Panc1 (cell line): Measurements from ENCODE around the gene CTSS. TPM values are rescaled to one million over a fixed set of nuclear protein-coding genes. Genes with fewer than 3 reads are reported as not detected.

Experiments used
- ATAC-seq: fragments of 200-7000 bp; cut with Tn5 transposase; 2 replicates; pipeline ENCODE4 v1.9.1; 2020; ENCODE audit warnings: mild to moderate bottlenecking, moderate library complexity
- BruUV-seq: library from RNA; stranded (reverse); fragments of 400-500 nt; replicated peaks from 2 replicates; lab custom pipeline; 2021; lab: Mats Ljungman, UMichigan
- CTCF ChIA-PET: fragments of 300-600 bp; sonication (Branson Sonifier 250); formaldehyde crosslinking; loops from one replicate; lab custom pipeline; 2022; ENCODE audit warnings: antibody characterized with exemption; lab: Charles Lee
- POLR2A ChIA-PET: fragments of 300-600 bp; sonication (Branson Sonifier 250); formaldehyde crosslinking; loops from one replicate; lab custom pipeline; 2022; ENCODE audit warnings: antibody characterized with exemption; lab: Charles Lee
- DNase-seq: peaks from one replicate; pipeline ENCODE4 v3.0.0-alpha.2; 2010; ENCODE audit warnings: low read depth, low spot score
- H3K27ac ChIP-seq: 2 replicates; pipeline ENCODE4 v1.5.1; 2011; ENCODE audit warnings: mild to moderate bottlenecking, low read length, inconsistent platforms
- H3K27me3 ChIP-seq: fragments of 200-500 bp; sonication (Bioruptor generic); 2 replicates; pipeline ENCODE4 v1.6.0; 2014; ENCODE audit warnings: low read length, inconsistent platforms; ENCODE audit not compliant: control insufficient read depth, insufficient read depth
- H3K36me3 ChIP-seq: fragments of 200-500 bp; sonication (Bioruptor generic); 2 replicates; pipeline ENCODE4 v1.5.1; 2014; ENCODE audit warnings: inconsistent platforms, mild to moderate bottlenecking, low read length, moderate library complexity; ENCODE audit not compliant: control insufficient read depth, insufficient read depth
- H3K4me1 ChIP-seq: 2 replicates; pipeline ENCODE4 v1.5.1; 2011; ENCODE audit warnings: inconsistent platforms, mild to moderate bottlenecking, low read length, moderate library complexity; ENCODE audit not compliant: control insufficient read depth, insufficient read depth
- H3K4me3 ChIP-seq, 2 experiments: 2 replicates each; pipeline ENCODE4 v1.5.1; 2011 to 2012; ENCODE audit warnings: low read depth in 2 of 2, low read length in 2 of 2, mild to moderate bottlenecking in 2 of 2, inconsistent platforms in 1 of 2, moderate library complexity in 1 of 2
- H3K9me3 ChIP-seq: fragments of 200-500 bp; sonication (Bioruptor generic); 2 replicates; pipeline ENCODE4 v1.5.1; 2014; ENCODE audit warnings: low read depth, mild to moderate bottlenecking, inconsistent platforms, low read length, moderate library complexity; ENCODE audit not compliant: control insufficient read depth, insufficient read depth
- CTCF ChIP-seq: fragments of 450-650 bp; IDR thresholded peaks from 2 replicates; pipeline ENCODE4 v1.5.1; 2017; ENCODE audit warnings: mild to moderate bottlenecking
- POLR2AphosphoS5 ChIP-seq: IDR thresholded peaks from 2 replicates; pipeline ENCODE4 v1.6.1; 2012; ENCODE audit warnings: mild to moderate bottlenecking, low read depth, low read length, moderate library complexity
- SIN3A ChIP-seq: IDR thresholded peaks from 2 replicates; pipeline ENCODE4 v1.6.1; 2012; ENCODE audit warnings: low read depth, mild to moderate bottlenecking, low read length, moderate library complexity, borderline replicate concordance; ENCODE audit not compliant: insufficient read depth
- TCF7L2 ChIP-seq: IDR thresholded peaks from 2 replicates; pipeline ENCODE4 v1.6.1; 2011; ENCODE audit warnings: mild to moderate bottlenecking, low read depth, low read length, inconsistent platforms
- in situ Hi-C: cut with HindIII; loops from 2 replicates; pipeline ENCODE4 v1.10.0; 2016; ENCODE audit warnings: low sequenced_read_pairs, low pct_unique_long_range_greater_than_20kb
- intact Hi-C: fragments of 100-400 bp; cut with micrococcal nuclease; formaldehyde crosslinking; loops from one replicate; pipeline ENCODE4 v1.10.0; 2022; ENCODE audit not compliant: unreplicated experiment
- total RNA-seq: library from RNA; stranded (reverse); gene quantifications from one replicate; pipeline ENCODE4 v1.2.1, GENCODE V29; 2021; ENCODE audit not compliant: unreplicated experiment
- TF ChIP-seq, protein P1 (sequence below), 2 experiments: IDR thresholded peaks; 2 replicates each; pipeline ENCODE4 v1.6.1; 2011 to 2012; ENCODE audit warnings: low read depth in 2 of 2, control low read depth in 1 of 2, low read length in 1 of 2, mild to moderate bottlenecking in 1 of 2, moderate library complexity in 1 of 2; ENCODE audit not compliant: insufficient read depth in 1 of 2

The CTSS gene
- total RNA-seq, 1 experiment from 2014 or later = 5.1 TPM

DNA sequence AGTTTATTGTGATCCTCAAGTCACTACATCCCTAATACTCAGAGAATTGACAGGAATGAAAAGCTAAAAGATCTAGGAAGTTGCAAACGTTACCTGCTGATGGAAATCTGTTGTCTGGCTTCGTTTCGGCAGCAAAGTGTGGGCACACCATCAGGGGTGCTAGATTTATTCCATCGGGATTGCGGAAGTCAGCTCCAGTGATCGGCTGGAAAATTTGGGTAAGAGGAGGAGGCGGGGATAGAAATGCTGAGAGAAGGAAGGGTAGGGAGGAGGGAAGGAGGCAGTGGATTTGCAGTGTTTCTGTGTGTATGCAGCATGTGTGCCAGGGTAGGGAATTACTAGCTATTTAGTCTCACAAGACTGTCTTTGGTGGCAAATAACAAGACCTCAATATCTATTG lies 42.5 kb upstream of the CTSS start, which contains the start of gene CTSK:
TSS of gene CTSK (minus strand) at position 140 of the 400 bp plus-strand sequence. CDS start 1,455 bp downstream, outside the sequence.
- CTCF ChIA-PET = no interaction called here
- intact Hi-C loops = no loop called here
- Histone ChIP-seq H3K9me3 (no peaks in the 10 kb centered on the region), H3K36me3 (peaks cover 12% of the 10 kb centered on the region), H3K27me3 (no peaks in the 10 kb centered on the region), H3K4me3 (no peak within 1 kb of the TSS), H3K27ac (no peak within 1 kb of the TSS), H3K4me1 (no peaks in the 10 kb centered on the region)
- in situ Hi-C loops = no loop called here
- ATAC-seq (no peak), DNase-seq (no peak)
- TF ChIP-seq, protein P1, sequence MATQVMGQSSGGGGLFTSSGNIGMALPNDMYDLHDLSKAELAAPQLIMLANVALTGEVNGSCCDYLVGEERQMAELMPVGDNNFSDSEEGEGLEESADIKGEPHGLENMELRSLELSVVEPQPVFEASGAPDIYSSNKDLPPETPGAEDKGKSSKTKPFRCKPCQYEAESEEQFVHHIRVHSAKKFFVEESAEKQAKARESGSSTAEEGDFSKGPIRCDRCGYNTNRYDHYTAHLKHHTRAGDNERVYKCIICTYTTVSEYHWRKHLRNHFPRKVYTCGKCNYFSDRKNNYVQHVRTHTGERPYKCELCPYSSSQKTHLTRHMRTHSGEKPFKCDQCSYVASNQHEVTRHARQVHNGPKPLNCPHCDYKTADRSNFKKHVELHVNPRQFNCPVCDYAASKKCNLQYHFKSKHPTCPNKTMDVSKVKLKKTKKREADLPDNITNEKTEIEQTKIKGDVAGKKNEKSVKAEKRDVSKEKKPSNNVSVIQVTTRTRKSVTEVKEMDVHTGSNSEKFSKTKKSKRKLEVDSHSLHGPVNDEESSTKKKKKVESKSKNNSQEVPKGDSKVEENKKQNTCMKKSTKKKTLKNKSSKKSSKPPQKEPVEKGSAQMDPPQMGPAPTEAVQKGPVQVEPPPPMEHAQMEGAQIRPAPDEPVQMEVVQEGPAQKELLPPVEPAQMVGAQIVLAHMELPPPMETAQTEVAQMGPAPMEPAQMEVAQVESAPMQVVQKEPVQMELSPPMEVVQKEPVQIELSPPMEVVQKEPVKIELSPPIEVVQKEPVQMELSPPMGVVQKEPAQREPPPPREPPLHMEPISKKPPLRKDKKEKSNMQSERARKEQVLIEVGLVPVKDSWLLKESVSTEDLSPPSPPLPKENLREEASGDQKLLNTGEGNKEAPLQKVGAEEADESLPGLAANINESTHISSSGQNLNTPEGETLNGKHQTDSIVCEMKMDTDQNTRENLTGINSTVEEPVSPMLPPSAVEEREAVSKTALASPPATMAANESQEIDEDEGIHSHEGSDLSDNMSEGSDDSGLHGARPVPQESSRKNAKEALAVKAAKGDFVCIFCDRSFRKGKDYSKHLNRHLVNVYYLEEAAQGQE (IDR thresholded peaks at IDR 0.05; ENCODE audit: insufficient read depth in 1 of 2, low read depth in 2 of 2, low read length in 1 of 2) = no peak
- TF ChIP-seq SIN3A (no peak), TCF7L2 (no peak), POLR2AphosphoS5 (no peak), CTCF (no peak)
- no TSS peak for BruUV-seq
- POLR2A ChIA-PET = no interaction called here

- ChIA-PET POLR2A (no interaction called here), CTCF (no interaction called here)
- H3K4me3 ChIP-seq = no peak overlapping the region
- no peak overlapping the region for H3K27ac ChIP-seq
- no peaks in the 10 kb centered on the region for H3K9me3 ChIP-seq
- H3K4me1 ChIP-seq = no peaks in the 10 kb centered on the region
- H3K36me3 ChIP-seq = peaks cover 10% of the 10 kb centered on the region
- H3K27me3 ChIP-seq = no peaks in the 10 kb centered on the region
- no peak for TF ChIP-seq SIN3A
- TF ChIP-seq POLR2AphosphoS5 = no peak
- TF ChIP-seq TCF7L2 = no peak
- no peak for TF ChIP-seq CTCF
- TF ChIP-seq, protein P1 (IDR thresholded peaks at IDR 0.05; ENCODE audit: insufficient read depth in 1 of 2, low read depth in 2 of 2, low read length in 1 of 2) = no peak
- DNase-seq (no peak), ATAC-seq (no peak)
- no TSS peak for BruUV-seq
- in situ Hi-C loops = no loop called here
- intact Hi-C loops = no loop called here
Measured at GRCh38 chr1:150807249-150808023, 41.9 kb upstream of the CTSS start.
